ENCODE results near the gene AFMID. TPM values are rescaled to one million over a fixed set of nuclear protein-coding genes. Genes with fewer than 3 reads are reported as not detected.

Gene AFMID
- total and polyA plus RNA-seq, 2 of the 13 experiments (the other 11 are each of a cell fraction or from before 2014, with no cell fraction given) = 249 to 270 TPM

DNA sequence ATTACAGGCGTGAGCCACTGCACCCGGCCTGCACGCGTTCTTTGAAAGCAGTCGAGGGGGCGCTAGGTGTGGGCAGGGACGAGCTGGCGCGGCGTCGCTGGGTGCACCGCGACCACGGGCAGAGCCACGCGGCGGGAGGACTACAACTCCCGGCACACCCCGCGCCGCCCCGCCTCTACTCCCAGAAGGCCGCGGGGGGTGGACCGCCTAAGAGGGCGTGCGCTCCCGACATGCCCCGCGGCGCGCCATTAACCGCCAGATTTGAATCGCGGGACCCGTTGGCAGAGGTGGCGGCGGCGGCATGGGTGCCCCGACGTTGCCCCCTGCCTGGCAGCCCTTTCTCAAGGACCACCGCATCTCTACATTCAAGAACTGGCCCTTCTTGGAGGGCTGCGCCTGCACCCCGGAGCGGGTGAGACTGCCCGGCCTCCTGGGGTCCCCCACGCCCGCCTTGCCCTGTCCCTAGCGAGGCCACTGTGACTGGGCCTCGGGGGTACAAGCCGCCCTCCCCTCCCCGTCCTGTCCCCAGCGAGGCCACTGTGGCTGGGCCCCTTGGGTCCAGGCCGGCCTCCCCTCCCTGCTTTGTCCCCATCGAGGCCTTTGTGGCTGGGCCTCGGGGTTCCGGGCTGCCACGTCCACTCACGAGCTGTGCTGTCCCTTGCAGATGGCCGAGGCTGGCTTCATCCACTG is 27.0 kb downstream of the AFMID start, which contains the start of gene BIRC5 (continued):
- TF ChIP-seq ONECUT2 (CRISPR knock-in tag; IDR thresholded peaks at IDR 0.05) (no peak), ZNF362 (CRISPR knock-in tag; IDR thresholded peaks at IDR 0.05; ENCODE audit: borderline replicate concordance) (peak; percentile 58; the same call in 1 of the 2 replicates), ZNF282 (IDR thresholded peaks at IDR 0.05; ENCODE audit: partially characterized antibody) (no peak), ZNF619 (CRISPR knock-in tag; IDR thresholded peaks at IDR 0.05) (no peak), ZMYM3 (CRISPR knock-in tag; IDR thresholded peaks at IDR 0.05) (peak; percentile 86), ZHX2 (IDR thresholded peaks at IDR 0.05; ENCODE audit: low read depth) (peak; percentile 67; the same call in 1 of the 2 replicates), ZHX2 (CRISPR knock-in tag; IDR thresholded peaks at IDR 0.05; ENCODE audit: borderline replicate concordance) (peak; percentile 92), ZNF788 (CRISPR knock-in tag; IDR thresholded peaks at IDR 0.05; ENCODE audit: borderline replicate concordance) (peak; percentile 92; the same call in 1 of the 2 replicates), ZMYM4 (CRISPR knock-in tag; IDR thresholded peaks at IDR 0.05) (peak; percentile 76), ZNF790 (CRISPR knock-in tag; IDR thresholded peaks at IDR 0.05; ENCODE audit: borderline replicate concordance) (peak; percentile 10; the same call in 1 of the 2 replicates), NCOA2 (CRISPR knock-in tag; IDR thresholded peaks at IDR 0.05) (peak; percentile 50; the same call in 1 of the 2 replicates), DR1 (CRISPR knock-in tag; IDR thresholded peaks at IDR 0.05) (peak; percentile 93), ZNF543 (CRISPR knock-in tag; IDR thresholded peaks at IDR 0.05) (peak; percentile 90), IKZF4 (CRISPR knock-in tag; IDR thresholded peaks at IDR 0.05; ENCODE audit: borderline replicate concordance, low read depth, not compliant biosample characterization) (peak; percentile 91), ESRRA (CRISPR knock-in tag; IDR thresholded peaks at IDR 0.05; ENCODE audit: low read depth) (peak; percentile 85)
- TF ChIP-seq, protein P1, sequence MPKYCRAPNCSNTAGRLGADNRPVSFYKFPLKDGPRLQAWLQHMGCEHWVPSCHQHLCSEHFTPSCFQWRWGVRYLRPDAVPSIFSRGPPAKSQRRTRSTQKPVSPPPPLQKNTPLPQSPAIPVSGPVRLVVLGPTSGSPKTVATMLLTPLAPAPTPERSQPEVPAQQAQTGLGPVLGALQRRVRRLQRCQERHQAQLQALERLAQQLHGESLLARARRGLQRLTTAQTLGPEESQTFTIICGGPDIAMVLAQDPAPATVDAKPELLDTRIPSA (CRISPR knock-in tag; IDR thresholded peaks at IDR 0.05; ENCODE audit: borderline replicate concordance) = peak; percentile 52; the same call in 1 of the 2 replicates
- TF ChIP-seq, protein P2, sequence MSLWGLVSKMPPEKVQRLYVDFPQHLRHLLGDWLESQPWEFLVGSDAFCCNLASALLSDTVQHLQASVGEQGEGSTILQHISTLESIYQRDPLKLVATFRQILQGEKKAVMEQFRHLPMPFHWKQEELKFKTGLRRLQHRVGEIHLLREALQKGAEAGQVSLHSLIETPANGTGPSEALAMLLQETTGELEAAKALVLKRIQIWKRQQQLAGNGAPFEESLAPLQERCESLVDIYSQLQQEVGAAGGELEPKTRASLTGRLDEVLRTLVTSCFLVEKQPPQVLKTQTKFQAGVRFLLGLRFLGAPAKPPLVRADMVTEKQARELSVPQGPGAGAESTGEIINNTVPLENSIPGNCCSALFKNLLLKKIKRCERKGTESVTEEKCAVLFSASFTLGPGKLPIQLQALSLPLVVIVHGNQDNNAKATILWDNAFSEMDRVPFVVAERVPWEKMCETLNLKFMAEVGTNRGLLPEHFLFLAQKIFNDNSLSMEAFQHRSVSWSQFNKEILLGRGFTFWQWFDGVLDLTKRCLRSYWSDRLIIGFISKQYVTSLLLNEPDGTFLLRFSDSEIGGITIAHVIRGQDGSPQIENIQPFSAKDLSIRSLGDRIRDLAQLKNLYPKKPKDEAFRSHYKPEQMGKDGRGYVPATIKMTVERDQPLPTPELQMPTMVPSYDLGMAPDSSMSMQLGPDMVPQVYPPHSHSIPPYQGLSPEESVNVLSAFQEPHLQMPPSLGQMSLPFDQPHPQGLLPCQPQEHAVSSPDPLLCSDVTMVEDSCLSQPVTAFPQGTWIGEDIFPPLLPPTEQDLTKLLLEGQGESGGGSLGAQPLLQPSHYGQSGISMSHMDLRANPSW (CRISPR knock-in tag; IDR thresholded peaks at IDR 0.05; ENCODE audit: borderline replicate concordance) = peak; percentile 73; the same call in 1 of the 2 replicates

Data from HepG2 (cell line).